IMR-90 (cell line): Measurements from ENCODE around the gene CXCL8. TPM values are rescaled to one million over a fixed set of nuclear protein-coding genes. Genes with fewer than 3 reads are reported as not detected.
A peak's percentile ranks its signal among the peaks of the same experiment; 100 is the strongest.

ENCODE experiments used
- ATAC-seq: fragments of 200-7000 bp; cut with Tn5 transposase; 2 replicates; pipeline ENCODE4 v1.9.1; 2020; ENCODE audit warnings: low read depth, mild to moderate bottlenecking, moderate library complexity
- BruUV-seq: library from RNA; stranded (reverse); fragments of 400-500 nt; replicated peaks from 2 replicates; lab custom pipeline; 2021; lab: Mats Ljungman, UMichigan
- CTCF ChIA-PET: fragments of 300-600 bp; formaldehyde crosslinking; extraction: SDS; loops from one replicate; lab custom pipeline; 2021; ENCODE audit warnings: antibody characterized with exemption; lab: Yijun Ruan, JAX
- POLR2A ChIA-PET: fragments of 300-600 bp; sonication (Branson Sonifier 250); formaldehyde crosslinking; loops from one replicate; lab custom pipeline; 2022; ENCODE audit warnings: antibody characterized with exemption; ENCODE audit not compliant: unreplicated experiment; lab: Charles Lee
- DNase-seq: peaks from one replicate; pipeline ENCODE4 v3.0.0; 2013
- H2AFZ ChIP-seq: replicated peaks from 2 replicates; pipeline ENCODE3; 2013; ENCODE audit warnings: low read length, mild to moderate bottlenecking; ENCODE audit not compliant: poor library complexity
- H2AK5ac ChIP-seq: 2 replicates; pipeline ENCODE4 v1.6.1; 2013; ENCODE audit warnings: low read depth, low read length, inconsistent platforms
- H2AK9ac ChIP-seq: replicated peaks from 2 replicates; pipeline ENCODE3; 2013; ENCODE audit warnings: mild to moderate bottlenecking, low read depth, low read length, moderate library complexity; ENCODE audit not compliant: poor library complexity
- H2BK120ac ChIP-seq: 2 replicates; pipeline ENCODE4 v1.6.1; 2013; ENCODE audit warnings: low read depth, low read length, inconsistent platforms
- H2BK15ac ChIP-seq: 3 replicates; pipeline ENCODE4 v1.6.1; 2013; ENCODE audit warnings: low read depth, low read length, inconsistent platforms
- H2BK20ac ChIP-seq: 2 replicates; pipeline ENCODE4 v1.6.1; 2013; ENCODE audit warnings: low read depth, mild to moderate bottlenecking, inconsistent platforms, low read length, moderate library complexity
- H2BK5ac ChIP-seq: 2 replicates; pipeline ENCODE4 v1.6.1; 2013; ENCODE audit warnings: mild to moderate bottlenecking, low read depth, low read length, inconsistent platforms; ENCODE audit not compliant: poor library complexity, severe bottlenecking
- H3K14ac ChIP-seq: replicated peaks from 2 replicates; pipeline ENCODE4 v1.6.1; 2013; ENCODE audit warnings: low read depth, low read length, inconsistent platforms
- H3K18ac ChIP-seq: 2 replicates; pipeline ENCODE4 v1.6.1; 2013; ENCODE audit warnings: low read depth, low read length, control low read depth
- H3K23ac ChIP-seq: 2 replicates; pipeline ENCODE4 v1.6.1; 2013; ENCODE audit warnings: low read depth, low read length, inconsistent platforms
- H3K27ac ChIP-seq: 2 replicates; pipeline ENCODE4 v1.5.1; 2013; ENCODE audit warnings: mild to moderate bottlenecking, control low read depth, low read length; ENCODE audit not compliant: insufficient read depth
- H3K27me3 ChIP-seq: 2 replicates; pipeline ENCODE4 v1.6.1; 2013; ENCODE audit warnings: low read length; ENCODE audit not compliant: control insufficient read depth, insufficient read depth
- H3K36me3 ChIP-seq: 2 replicates; pipeline ENCODE4 v1.6.1; 2013; ENCODE audit warnings: low read length, mixed read lengths; ENCODE audit not compliant: control insufficient read depth, insufficient read depth
- H3K4ac ChIP-seq: 2 replicates; pipeline ENCODE4 v1.6.1; 2013; ENCODE audit warnings: low read depth, low read length, inconsistent platforms
- H3K4me1 ChIP-seq: 2 replicates; pipeline ENCODE4 v1.6.1; 2013; ENCODE audit warnings: low read length, mixed read lengths; ENCODE audit not compliant: control insufficient read depth, insufficient read depth
- H3K4me2 ChIP-seq: 2 replicates; pipeline ENCODE4 v1.6.1; 2013; ENCODE audit warnings: low read depth, mild to moderate bottlenecking, control low read depth, low read length, moderate library complexity
- H3K4me3 ChIP-seq: 2 replicates; pipeline ENCODE4 v1.5.1; 2013; ENCODE audit warnings: low read depth, mild to moderate bottlenecking, control low read depth, low read length, moderate library complexity; ENCODE audit not compliant: insufficient read depth
- H3K56ac ChIP-seq: 2 replicates; pipeline ENCODE4 v1.6.1; 2013; ENCODE audit warnings: low read length, inconsistent platforms; ENCODE audit not compliant: insufficient read depth; ENCODE audit errors: extremely low read depth
- H3K79me1 ChIP-seq, 2 experiments: 2 replicates each; pipeline ENCODE4 v1.6.1; 2013; ENCODE audit warnings: low read length in 2 of 2, inconsistent platforms in 1 of 2, low read depth in 1 of 2
- H3K9ac ChIP-seq: 2 replicates; pipeline ENCODE4 v1.6.1; 2013; ENCODE audit warnings: low read depth, low read length, control low read depth
- H3K9me1 ChIP-seq: 2 replicates; pipeline ENCODE4 v1.6.1; 2013; ENCODE audit warnings: low read length, inconsistent platforms; ENCODE audit not compliant: insufficient read depth
- H3K9me3 ChIP-seq: 2 replicates; pipeline ENCODE4 v1.6.1; 2013; ENCODE audit warnings: low read length; ENCODE audit not compliant: control insufficient read depth, insufficient read depth
- H4K20me1 ChIP-seq: 2 replicates; pipeline ENCODE4 v1.6.1; 2013; ENCODE audit warnings: low read length, inconsistent platforms; ENCODE audit not compliant: insufficient read depth
- H4K5ac ChIP-seq: 2 replicates; pipeline ENCODE4 v1.6.1; 2013; ENCODE audit warnings: mild to moderate bottlenecking, low read depth, low read length, control low read depth
- H4K8ac ChIP-seq, 2 experiments: 2 replicates each; pipeline ENCODE4 v1.6.1; 2013; ENCODE audit warnings: low read depth in 2 of 2, low read length in 2 of 2, control low read depth in 1 of 2, inconsistent platforms in 1 of 2
- H4K91ac ChIP-seq: 2 replicates; pipeline ENCODE4 v1.6.1; 2013; ENCODE audit warnings: low read depth, low read length, inconsistent platforms; ENCODE audit not compliant: insufficient read depth
- BHLHE40 ChIP-seq: fragments of 150-350 bp; IDR thresholded peaks from 2 replicates; pipeline ENCODE4 v1.6.1; 2016; ENCODE audit warnings: mild to moderate bottlenecking, low read depth, low read length
- WGBS, 2 experiments: methylation state at CpG; one replicate each; pipeline versions ENCODE4 v1.1.5 to v1.1.7; 2013; ENCODE audit warnings: missing lambda C conversion rate in 2 of 2; ENCODE audit not compliant: insufficient read length in 1 of 2; ENCODE audit errors: extremely low coverage in 2 of 2; 5-methylcytosine and 5-hydroxymethylcytosine counted together
- dilution Hi-C: fragments of 300-500 bp; cut with HindIII; formaldehyde crosslinking; loops from one replicate; pipeline ENCODE4 v1.14.3; 2018; ENCODE audit warnings: low sequenced_read_pairs; ENCODE audit not compliant: unreplicated experiment
- in situ Hi-C: fragments of 300-500 bp; cut with MboI; formaldehyde crosslinking; loops from 3 replicates; pipeline ENCODE4 v1.14.3; 2019; ENCODE audit warnings: low sequenced_read_pairs, inconsistent platforms, mixed read lengths
- intact Hi-C: fragments of 100-400 bp; cut with micrococcal nuclease; formaldehyde crosslinking; loops from 2 replicates; pipeline ENCODE4 v1.10.0; 2022
- polyA plus RNA-seq, 3 experiments: library from polyadenylated mRNA; depleted of rRNA; stranded (reverse); fragments of >200 nt; gene quantifications; 2 replicates each; pipeline ENCODE4 v1.2.3, GENCODE V29; 2012; ENCODE audit warnings: low replicate concordance in 1 of 3
- total RNA-seq: library from RNA; depleted of rRNA; stranded (reverse); fragments of >200 nt; gene quantifications from 2 replicates; pipeline ENCODE4 v1.2.3, GENCODE V29; 2012
- TF ChIP-seq, protein P1 (sequence below): fragments of 150-350 bp; IDR thresholded peaks from 2 replicates; pipeline ENCODE4 v1.6.1; 2017; ENCODE audit warnings: mild to moderate bottlenecking, antibody characterized with exemption, low read length, low read depth

The CXCL8 gene
- total and polyA plus RNA-seq, 2 of the 4 experiments (the other 2 are of a cell fraction) = 2.2 to 2.7 TPM

DNA sequence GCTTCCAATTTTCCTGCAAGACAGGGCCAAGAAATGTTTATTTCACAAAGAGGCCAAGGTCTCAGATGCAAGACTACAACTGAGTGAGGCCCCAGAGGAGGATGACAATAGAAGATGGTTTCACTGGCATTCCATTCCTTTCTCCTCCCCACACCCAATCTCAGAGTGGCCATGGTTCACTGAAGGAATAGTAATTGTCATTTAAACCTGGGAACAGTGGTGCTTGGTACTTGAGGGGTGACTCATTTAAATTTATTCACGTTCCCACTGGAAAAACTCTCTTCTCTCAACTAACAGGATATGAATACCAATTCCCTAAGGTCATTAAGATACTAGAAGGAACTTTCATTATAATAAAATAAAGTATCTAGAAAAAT is 35.3 kb upstream of the CXCL8 start:
- DNase-seq (peak; percentile 81), ATAC-seq (peak; percentile 10)
- H3K27ac ChIP-seq = peak overlapping the region; percentile 28
- H3K23ac ChIP-seq = peak overlapping the region; percentile 56; the same call in 1 of the 2 replicates
- BruUV-seq = no TSS peak
- peak overlapping the region; percentile 76 for H2AK5ac ChIP-seq
- no peaks in the 10 kb centered on the region for H4K20me1 ChIP-seq
- H3K36me3 ChIP-seq = no peaks in the 10 kb centered on the region
- H3K18ac ChIP-seq = peak overlapping the region; percentile 15; the same call in 1 of the 2 replicates
- no peaks in the 10 kb centered on the region for H3K79me1 ChIP-seq
- ChIA-PET POLR2A (no interaction called here), CTCF (interaction anchor here (0.9 to 1.3 kb wide), 5 partner anchors 10 to 23 kb away, joined by 3 to 5 read pairs (median 3); no protein-coding TSS in a partner anchor)
- no CpG with 5 or more reads among the region's 1 CpG for WGBS, 2 experiments
- peaks cover 20% of the 10 kb centered on the region for H3K4me1 ChIP-seq
- H2BK120ac ChIP-seq = peak overlapping the region; percentile 67
- H4K8ac ChIP-seq = peak overlapping the region; percentile 28 to 32
- no peaks in the 10 kb centered on the region for H3K9me3 ChIP-seq
- peak overlapping the region; percentile 41; the same call in 1 of the 2 replicates for H3K4me2 ChIP-seq
- in situ Hi-C loops (loop anchor here (25.0 kb wide), 1 partner anchor 932 kb away; no protein-coding TSS in a partner anchor), dilution Hi-C loops (no loop called here), intact Hi-C loops (loop anchor here (5.0 kb wide), 1 partner anchor 707 kb away; no protein-coding TSS in a partner anchor)
- H4K91ac ChIP-seq = peak overlapping the region; percentile 47; the same call in 1 of the 2 replicates
- no peak overlapping the region; the same call in 1 of the 2 replicates for H3K14ac ChIP-seq
- H2BK15ac ChIP-seq = peak overlapping the region; percentile 22; the same call in 2 of the 3 replicates
- H3K27me3 ChIP-seq = no peaks in the 10 kb centered on the region
- no peak overlapping the region for H3K9ac ChIP-seq
- H2BK5ac ChIP-seq = peak overlapping the region; percentile 63
- H2BK20ac ChIP-seq = peak overlapping the region; percentile 81
- peak overlapping the region; percentile 58 for H3K56ac ChIP-seq
- peak overlapping the region; percentile 28 for H4K5ac ChIP-seq
- peak; percentile 40; the same call in 1 of the 2 replicates for TF ChIP-seq BHLHE40
- TF ChIP-seq, protein P1, sequence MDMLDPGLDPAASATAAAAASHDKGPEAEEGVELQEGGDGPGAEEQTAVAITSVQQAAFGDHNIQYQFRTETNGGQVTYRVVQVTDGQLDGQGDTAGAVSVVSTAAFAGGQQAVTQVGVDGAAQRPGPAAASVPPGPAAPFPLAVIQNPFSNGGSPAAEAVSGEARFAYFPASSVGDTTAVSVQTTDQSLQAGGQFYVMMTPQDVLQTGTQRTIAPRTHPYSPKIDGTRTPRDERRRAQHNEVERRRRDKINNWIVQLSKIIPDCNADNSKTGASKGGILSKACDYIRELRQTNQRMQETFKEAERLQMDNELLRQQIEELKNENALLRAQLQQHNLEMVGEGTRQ = no peak
- peaks cover 7% of the 10 kb centered on the region for H3K9me1 ChIP-seq
- H3K4me3 ChIP-seq = no peak overlapping the region
- H2AFZ ChIP-seq = no peak overlapping the region
- H2AK9ac ChIP-seq = no peak overlapping the region
- peak overlapping the region; percentile 59 for H3K4ac ChIP-seq
